OCI-LY3 (cell line): ENCODE data around the gene UBXN2A.
"Not testable (repeated sequence)": the region's sequence is repeated elsewhere in the genome, so short reads cannot be mapped to it uniquely, and the experiment has no call there.

ENCODE experiments used
- EZH2phosphoT487 ChIP-seq: fragments of 200-600 bp; shearing (Covaris generic); IDR thresholded peaks from 2 replicates; pipeline ENCODE4 v1.6.1; 2018; ENCODE audit warnings: antibody characterized with exemption, mixed run types, low read depth
- TF ChIP-seq, protein P1 (sequence below): fragments of 200-600, 300-600 bp; sonication (generic); IDR thresholded peaks from 2 replicates; pipeline ENCODE4 v1.5.1; 2014; ENCODE audit warnings: antibody characterized with exemption, low read length, low read depth

DNA sequence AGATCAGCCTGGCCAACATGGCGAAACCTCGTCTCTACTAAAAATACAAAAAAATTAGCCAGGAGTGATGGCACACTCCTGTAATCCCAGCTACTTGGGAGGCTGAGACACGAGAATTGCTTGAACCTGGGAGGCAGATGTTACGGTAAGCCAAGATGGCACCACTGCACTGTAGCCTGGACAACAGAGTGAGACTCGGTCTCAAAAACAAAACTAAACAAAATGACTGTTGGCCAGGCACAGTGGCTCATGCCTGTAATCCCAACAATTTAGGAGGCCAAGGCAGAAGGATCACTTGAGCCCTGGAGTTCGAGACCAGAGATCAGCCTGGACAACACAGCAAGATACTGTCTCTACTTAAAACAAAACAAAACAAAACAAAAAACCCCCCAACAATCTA is 102.9 kb downstream of the UBXN2A start:
- TF ChIP-seq, protein P1, sequence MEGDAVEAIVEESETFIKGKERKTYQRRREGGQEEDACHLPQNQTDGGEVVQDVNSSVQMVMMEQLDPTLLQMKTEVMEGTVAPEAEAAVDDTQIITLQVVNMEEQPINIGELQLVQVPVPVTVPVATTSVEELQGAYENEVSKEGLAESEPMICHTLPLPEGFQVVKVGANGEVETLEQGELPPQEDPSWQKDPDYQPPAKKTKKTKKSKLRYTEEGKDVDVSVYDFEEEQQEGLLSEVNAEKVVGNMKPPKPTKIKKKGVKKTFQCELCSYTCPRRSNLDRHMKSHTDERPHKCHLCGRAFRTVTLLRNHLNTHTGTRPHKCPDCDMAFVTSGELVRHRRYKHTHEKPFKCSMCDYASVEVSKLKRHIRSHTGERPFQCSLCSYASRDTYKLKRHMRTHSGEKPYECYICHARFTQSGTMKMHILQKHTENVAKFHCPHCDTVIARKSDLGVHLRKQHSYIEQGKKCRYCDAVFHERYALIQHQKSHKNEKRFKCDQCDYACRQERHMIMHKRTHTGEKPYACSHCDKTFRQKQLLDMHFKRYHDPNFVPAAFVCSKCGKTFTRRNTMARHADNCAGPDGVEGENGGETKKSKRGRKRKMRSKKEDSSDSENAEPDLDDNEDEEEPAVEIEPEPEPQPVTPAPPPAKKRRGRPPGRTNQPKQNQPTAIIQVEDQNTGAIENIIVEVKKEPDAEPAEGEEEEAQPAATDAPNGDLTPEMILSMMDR = not testable (repeated sequence)
- not testable (repeated sequence) for TF ChIP-seq EZH2phosphoT487
